HG02938 (cell line): ENCODE data around the gene CDK14.
A peak's percentile ranks its signal among the peaks of the same experiment; 100 is the strongest.

Source experiments
- ATAC-seq: cut with Tn5 transposase; IDR thresholded peaks from one replicate; pipeline ENCODE4 v1.9.1; 2021; ENCODE audit warnings: mild to moderate bottlenecking, moderate library complexity; ENCODE audit not compliant: unreplicated experiment

CDK14 gene

GRCh38 chr7:90596671-90597562, 796 bp downstream of the CDK14 start:
- ATAC-seq, result peak; percentile 47

GRCh38 chr7:90597563-90598253, 1.6 kb downstream of the CDK14 start:
- no peak for ATAC-seq

GRCh38 chr7:90599038-90599437, 2.9 kb downstream of the CDK14 start:
- no peak for ATAC-seq

GRCh38 chr7:90599892-90600555, 3.9 kb downstream of the CDK14 start:
- no peak for ATAC-seq

GRCh38 chr7:90602303-90602702, 6.2 kb downstream of the CDK14 start:
- no peak for ATAC-seq

GRCh38 chr7:90603346-90603745, 7.2 kb downstream of the CDK14 start:
- no peak for ATAC-seq

GRCh38 chr7:90604383-90604782, 8.3 kb downstream of the CDK14 start:
- no peak for ATAC-seq

- ATAC-seq, result no peak
Measured at GRCh38 chr7:90605055-90605454, 8.9 kb downstream of the CDK14 start.

- ATAC-seq, result no peak
Measured at GRCh38 chr7:90607196-90607595, 11.1 kb downstream of the CDK14 start.

- no peak for ATAC-seq
Measured at GRCh38 chr7:90610105-90610504, 14.0 kb downstream of the CDK14 start.

GRCh38 chr7:90611115-90611514, 15.0 kb downstream of the CDK14 start:
- peak; percentile 75 for ATAC-seq

- peak; percentile 73 for ATAC-seq
Measured at GRCh38 chr7:90613088-90613498, 17.0 kb downstream of the CDK14 start.

GRCh38 chr7:90617442-90617841, 21.3 kb downstream of the CDK14 start:
- ATAC-seq, result no peak

- ATAC-seq, result no peak
Measured at GRCh38 chr7:90618876-90619275, 22.8 kb downstream of the CDK14 start.

GRCh38 chr7:90621125-90621746, 25.1 kb downstream of the CDK14 start:
- ATAC-seq, result peak; percentile 64

- ATAC-seq, result no peak
Measured at GRCh38 chr7:90621747-90622140, 25.6 kb downstream of the CDK14 start.

GRCh38 chr7:90622670-90623069, 26.5 kb downstream of the CDK14 start:
- no peak for ATAC-seq

- no peak for ATAC-seq
Measured at GRCh38 chr7:90624225-90624911, 28.2 kb downstream of the CDK14 start.

- ATAC-seq, result no peak
Measured at GRCh38 chr7:90625051-90625450, 28.9 kb downstream of the CDK14 start.

- ATAC-seq, result no peak
Measured at GRCh38 chr7:90625562-90625961, 29.4 kb downstream of the CDK14 start.

- no peak for ATAC-seq
Measured at GRCh38 chr7:90626013-90626412, 29.9 kb downstream of the CDK14 start.
